ENCODE measurements around the gene FAM89A. TPM values are rescaled to one million over a fixed set of nuclear protein-coding genes. Genes with fewer than 3 reads are reported as not detected.

FAM89A gene
- total RNA-seq, 1 experiment from 2014 or later = 23.6 TPM

- TF ChIP-seq RAD21 (IDR thresholded peaks at IDR 0.05; ENCODE audit: low read depth) (no peak), MAX (IDR thresholded peaks at IDR 0.05) (no peak), EGR1 (IDR thresholded peaks at IDR 0.05; ENCODE audit: low read depth) (no peak), JUND (IDR thresholded peaks at IDR 0.05) (no peak), ELF1 (IDR thresholded peaks at IDR 0.05; ENCODE audit: borderline replicate concordance, low read depth) (no peak)
These were observed 32.0 kb upstream of the FAM89A start (continued) for GRCh38 chr1:231072041-231072440.

- DNase-seq (ENCODE audit: low read depth, low spot score) (no peak), ATAC-seq (no peak)
- Histone ChIP-seq H3K27me3 (ENCODE audit: insufficient read depth, low read length) (no peaks in the 10 kb centered on the region), H4K20me1 (ENCODE audit: insufficient read depth) (no peaks in the 10 kb centered on the region), H3K9ac (ENCODE audit: low read length) (no peak overlapping the region), H3K9me3 (ENCODE audit: control insufficient read depth in 1 of 2, insufficient read depth in 1 of 2, low read depth in 1 of 2, low read length in 2 of 2) (no peaks in the 10 kb centered on the region), H3K27ac (ENCODE audit: low read depth, low read length) (no peak overlapping the region), H3K4me2 (ENCODE audit: low read length) (no peak overlapping the region), H3K9me2 (ENCODE audit: insufficient read depth) (no peaks in the 10 kb centered on the region), H3K4me1 (ENCODE audit: control insufficient read depth in 1 of 2, insufficient read depth in 2 of 2, low read length in 2 of 2) (no peaks in the 10 kb centered on the region), H3K36me3 (ENCODE audit: control insufficient read depth in 1 of 2, insufficient read depth in 2 of 2, low read length in 2 of 2) (no peaks in the 10 kb centered on the region), H3K79me2 (ENCODE audit: insufficient read depth, low read length) (no peaks in the 10 kb centered on the region), H2AFZ (ENCODE audit: low read depth, low read length, poor library complexity, severe bottlenecking) (no peak overlapping the region), H3K4me3 (replicated peaks in 1 of 2; ENCODE audit: low read depth in 1 of 2, low read length in 2 of 2) (no peak overlapping the region)
- BruUV-seq (replicated peaks) = no TSS peak
- RAD21 ChIA-PET (ENCODE audit: low non-redundant PET in 1 of 2, low total read pairs in 2 of 2, uncharacterized antibody in 2 of 2, unreplicated experiment in 2 of 2) = no interaction called here
- intact Hi-C loops (cut with micrococcal nuclease) = no loop called here
- TF ChIP-seq POLR2AphosphoS5 (IDR thresholded peaks at IDR 0.05; ENCODE audit: low read depth, low read length) (no peak), REST (IDR thresholded peaks at IDR 0.05; ENCODE audit: low read depth) (no peak), MAX (IDR thresholded peaks at IDR 0.05) (no peak), ATF3 (IDR thresholded peaks at IDR 0.05) (no peak), TCF7L2 (IDR thresholded peaks at IDR 0.05; ENCODE audit: borderline replicate concordance, extremely low read depth, insufficient read depth, insufficient read length) (no peak), SP1 (IDR thresholded peaks at IDR 0.05; ENCODE audit: low read depth) (no peak), JUND (IDR thresholded peaks at IDR 0.05) (no peak), EZH2phosphoT487 (IDR thresholded peaks at IDR 0.05; ENCODE audit: borderline replicate concordance) (no peak), ZFX (IDR thresholded peaks at IDR 0.05) (no peak), SIN3A (IDR thresholded peaks at IDR 0.05; ENCODE audit: low read depth) (no peak), ZNF274 (IDR thresholded peaks at IDR 0.05; ENCODE audit: low read depth, low read length) (no peak), YY1 (IDR thresholded peaks at IDR 0.05; ENCODE audit: extremely low read depth, insufficient replicate concordance, low read depth, low read length) (no peak)
- POLR2A ChIA-PET = no interaction called here
- CTCF ChIA-PET = interaction anchor here (1.1 kb wide), 1 partner anchor 21 kb away, joined by 3 read pairs; no protein-coding TSS in a partner anchor
These were observed 30.8 kb upstream of the FAM89A start for GRCh38 chr1:231070758-231071444.

All from HCT116 (cell line).